Measurements from ENCODE around the gene ZNF532.

DNA sequence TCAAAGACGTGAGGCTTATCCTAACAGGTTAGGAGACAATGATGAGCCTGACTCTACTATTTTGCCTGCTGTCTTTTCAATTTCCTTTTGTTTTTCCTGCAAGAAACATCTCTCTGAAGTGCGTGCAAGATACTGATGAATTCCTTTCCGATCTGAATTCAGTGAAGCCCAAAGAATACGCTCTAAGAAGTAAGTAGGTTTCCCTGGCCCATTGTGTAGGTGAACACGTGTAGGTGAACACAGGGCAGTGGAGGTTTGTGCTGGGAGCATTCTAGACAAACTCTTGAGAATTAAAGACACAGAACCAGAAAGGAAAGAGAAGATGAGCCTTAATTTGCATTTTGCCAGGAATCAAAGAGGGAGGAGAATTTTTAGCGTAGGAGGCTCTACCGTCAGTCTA, 132.0 kb downstream of the ZNF532 start:
- no peak for TF ChIP-seq EZH2 (IDR thresholded peaks at IDR 0.05; ENCODE audit: borderline replicate concordance, low read length)
- TF ChIP-seq, protein P1, sequence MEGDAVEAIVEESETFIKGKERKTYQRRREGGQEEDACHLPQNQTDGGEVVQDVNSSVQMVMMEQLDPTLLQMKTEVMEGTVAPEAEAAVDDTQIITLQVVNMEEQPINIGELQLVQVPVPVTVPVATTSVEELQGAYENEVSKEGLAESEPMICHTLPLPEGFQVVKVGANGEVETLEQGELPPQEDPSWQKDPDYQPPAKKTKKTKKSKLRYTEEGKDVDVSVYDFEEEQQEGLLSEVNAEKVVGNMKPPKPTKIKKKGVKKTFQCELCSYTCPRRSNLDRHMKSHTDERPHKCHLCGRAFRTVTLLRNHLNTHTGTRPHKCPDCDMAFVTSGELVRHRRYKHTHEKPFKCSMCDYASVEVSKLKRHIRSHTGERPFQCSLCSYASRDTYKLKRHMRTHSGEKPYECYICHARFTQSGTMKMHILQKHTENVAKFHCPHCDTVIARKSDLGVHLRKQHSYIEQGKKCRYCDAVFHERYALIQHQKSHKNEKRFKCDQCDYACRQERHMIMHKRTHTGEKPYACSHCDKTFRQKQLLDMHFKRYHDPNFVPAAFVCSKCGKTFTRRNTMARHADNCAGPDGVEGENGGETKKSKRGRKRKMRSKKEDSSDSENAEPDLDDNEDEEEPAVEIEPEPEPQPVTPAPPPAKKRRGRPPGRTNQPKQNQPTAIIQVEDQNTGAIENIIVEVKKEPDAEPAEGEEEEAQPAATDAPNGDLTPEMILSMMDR (IDR thresholded peaks at IDR 0.05; ENCODE audit: low read length), result no peak

Measured in OCI-LY1 (cell line).